ENCODE data around the gene EIF1AX.

EIF1AX gene

DNA sequence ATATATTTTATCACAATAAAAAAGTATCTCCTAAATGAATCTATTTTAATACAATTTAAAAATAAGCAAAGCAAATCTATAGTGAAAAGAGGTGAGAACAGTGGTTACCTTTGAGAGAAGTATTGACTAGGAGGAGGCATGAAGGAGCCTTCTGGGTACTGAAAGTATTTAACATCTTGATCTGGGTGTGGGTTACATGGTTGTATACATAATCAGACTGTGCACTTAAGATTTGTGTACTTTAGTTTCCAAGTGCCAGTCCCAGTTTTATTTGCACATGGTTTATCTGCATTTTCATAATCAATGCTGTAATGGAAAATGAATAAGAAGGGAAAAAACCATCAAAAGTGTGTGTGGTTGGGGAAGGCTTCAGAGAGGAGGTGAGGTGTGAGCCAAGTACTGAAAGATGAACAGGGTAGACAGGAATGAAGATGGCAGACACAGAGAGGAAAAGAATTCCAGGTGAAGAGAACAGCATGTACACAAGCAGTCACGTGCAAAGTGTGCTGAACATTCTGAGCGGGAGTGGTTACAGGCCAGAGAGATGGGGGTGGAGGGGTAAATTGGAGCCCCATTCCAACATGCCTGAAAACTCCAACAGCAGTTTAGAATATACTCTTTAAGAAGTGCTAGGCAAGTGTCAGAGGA is 39.6 kb downstream of the EIF1AX start:
- Mint-ChIP-seq H3K4me1 (no peaks in the 10 kb centered on the region), H3K9me3 (no peaks in the 10 kb centered on the region), H3K36me3 (no peaks in the 10 kb centered on the region), H3K4me3 (no peak overlapping the region), H3K27ac (no peak overlapping the region), H3K27me3 (no peaks in the 10 kb centered on the region)
- no peak for ATAC-seq

- Mint-ChIP-seq H3K4me3 (no peak overlapping the region), H3K9me3 (no peaks in the 10 kb centered on the region), H3K27me3 (no peaks in the 10 kb centered on the region), H3K4me1 (no peaks in the 10 kb centered on the region), H3K27ac (no peak overlapping the region), H3K36me3 (no peaks in the 10 kb centered on the region)
- ATAC-seq = no peak
Observed at GRCh38 chrX:20091499-20091898, 50.1 kb downstream of the EIF1AX start.

- no peaks in the 10 kb centered on the region for H3K9me3 Mint-ChIP-seq
- no peaks in the 10 kb centered on the region for H3K4me1 Mint-ChIP-seq
- H3K27ac Mint-ChIP-seq = no peak overlapping the region
Observed at GRCh38 chrX:20089845-20090244, 51.8 kb downstream of the EIF1AX start.

GRCh38 chrX:20080277-20080676 is 61.4 kb downstream of the EIF1AX start:
- Mint-ChIP-seq H3K9me3 (no peaks in the 10 kb centered on the region), H3K27me3 (no peaks in the 10 kb centered on the region), H3K36me3 (no peaks in the 10 kb centered on the region), H3K4me1 (peaks cover 3% of the 10 kb centered on the region), H3K4me3 (no peak overlapping the region), H3K27ac (no peak overlapping the region)
- ATAC-seq = no peak

More at GRCh38 chrX:20089845-20090244, 51.8 kb downstream of the EIF1AX start:
- ATAC-seq = no peak
- Mint-ChIP-seq H3K27me3 (no peaks in the 10 kb centered on the region), H3K36me3 (no peaks in the 10 kb centered on the region), H3K4me3 (no peak overlapping the region)

All from stimulated activated memory B cell treated with anti-CD40 and anti-IgM and Interleukin-4, amounts not matched to agents 10 μg/mL and 1 μg/mL and 100 μg/mL, for 72 hours (primary cell).